Fibroblast of lung (primary cell): Measurements from ENCODE around the gene XPNPEP3.

ENCODE experiments used
- CTCF ChIP-seq, 2 donors: IDR thresholded peaks in 1 of 2; conservative IDR thresholded peaks in 1 of 2; 1 replicate in 1 of 2; 2 replicates in 1 of 2; pipeline ENCODE4 v1.5.1; 2011 to 2012; ENCODE audit warnings: low read length in 2 of 2, control low read depth in 1 of 2, inconsistent platforms in 1 of 2, low read depth in 1 of 2, mild to moderate bottlenecking in 1 of 2
- EZH2 ChIP-seq: IDR thresholded peaks from 2 replicates; pipeline ENCODE4 v1.5.1; 2012; ENCODE audit warnings: low read length, control low read depth, mild to moderate bottlenecking; ENCODE audit errors: missing control alignments

GRCh38 chr22:40857309-40857855 is 434 bp downstream of the XPNPEP3 start:
- TF ChIP-seq CTCF (conservative IDR thresholded peaks at IDR 0.05 in 1 of 2, IDR thresholded peaks at IDR 0.05 in 1 of 2; ENCODE audit: low read depth in 1 of 2, low read length in 2 of 2) = no peak
- TF ChIP-seq EZH2 = no peak
